Peyer's patch (tissue), 4 donors: Measurements from ENCODE around the gene UAP1.

Experiments used
- POLR2A ChIP-seq, 2 donors: fragments of 450-650 bp; IDR thresholded peaks; one replicate each; pipeline ENCODE4 v1.5.1; 2017; ENCODE audit warnings: antibody characterized with exemption in 2 of 2, mild to moderate bottlenecking in 2 of 2, moderate library complexity in 2 of 2
- TF ChIP-seq, protein P1 (sequence below), 6 experiments: fragments of 450-650 bp in 4 of 6; fragments of 200-600 bp in 2 of 6; sonication (generic) in 1 of 6; IDR thresholded peaks; one replicate each; pipeline ENCODE4 v1.5.1; 2017 to 2019; ENCODE audit warnings: antibody characterized with exemption in 6 of 6, mild to moderate bottlenecking in 3 of 6, moderate library complexity in 1 of 6

GRCh38 chr1:162625679-162626078 lies 64.2 kb downstream of the UAP1 start:
- no peak for TF ChIP-seq POLR2A (IDR thresholded peaks at IDR 0.05)
- TF ChIP-seq, protein P1, sequence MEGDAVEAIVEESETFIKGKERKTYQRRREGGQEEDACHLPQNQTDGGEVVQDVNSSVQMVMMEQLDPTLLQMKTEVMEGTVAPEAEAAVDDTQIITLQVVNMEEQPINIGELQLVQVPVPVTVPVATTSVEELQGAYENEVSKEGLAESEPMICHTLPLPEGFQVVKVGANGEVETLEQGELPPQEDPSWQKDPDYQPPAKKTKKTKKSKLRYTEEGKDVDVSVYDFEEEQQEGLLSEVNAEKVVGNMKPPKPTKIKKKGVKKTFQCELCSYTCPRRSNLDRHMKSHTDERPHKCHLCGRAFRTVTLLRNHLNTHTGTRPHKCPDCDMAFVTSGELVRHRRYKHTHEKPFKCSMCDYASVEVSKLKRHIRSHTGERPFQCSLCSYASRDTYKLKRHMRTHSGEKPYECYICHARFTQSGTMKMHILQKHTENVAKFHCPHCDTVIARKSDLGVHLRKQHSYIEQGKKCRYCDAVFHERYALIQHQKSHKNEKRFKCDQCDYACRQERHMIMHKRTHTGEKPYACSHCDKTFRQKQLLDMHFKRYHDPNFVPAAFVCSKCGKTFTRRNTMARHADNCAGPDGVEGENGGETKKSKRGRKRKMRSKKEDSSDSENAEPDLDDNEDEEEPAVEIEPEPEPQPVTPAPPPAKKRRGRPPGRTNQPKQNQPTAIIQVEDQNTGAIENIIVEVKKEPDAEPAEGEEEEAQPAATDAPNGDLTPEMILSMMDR (IDR thresholded peaks at IDR 0.05) = no peak
